ENCODE measurements around the gene TM4SF4.

- TF ChIP-seq, protein P1, sequence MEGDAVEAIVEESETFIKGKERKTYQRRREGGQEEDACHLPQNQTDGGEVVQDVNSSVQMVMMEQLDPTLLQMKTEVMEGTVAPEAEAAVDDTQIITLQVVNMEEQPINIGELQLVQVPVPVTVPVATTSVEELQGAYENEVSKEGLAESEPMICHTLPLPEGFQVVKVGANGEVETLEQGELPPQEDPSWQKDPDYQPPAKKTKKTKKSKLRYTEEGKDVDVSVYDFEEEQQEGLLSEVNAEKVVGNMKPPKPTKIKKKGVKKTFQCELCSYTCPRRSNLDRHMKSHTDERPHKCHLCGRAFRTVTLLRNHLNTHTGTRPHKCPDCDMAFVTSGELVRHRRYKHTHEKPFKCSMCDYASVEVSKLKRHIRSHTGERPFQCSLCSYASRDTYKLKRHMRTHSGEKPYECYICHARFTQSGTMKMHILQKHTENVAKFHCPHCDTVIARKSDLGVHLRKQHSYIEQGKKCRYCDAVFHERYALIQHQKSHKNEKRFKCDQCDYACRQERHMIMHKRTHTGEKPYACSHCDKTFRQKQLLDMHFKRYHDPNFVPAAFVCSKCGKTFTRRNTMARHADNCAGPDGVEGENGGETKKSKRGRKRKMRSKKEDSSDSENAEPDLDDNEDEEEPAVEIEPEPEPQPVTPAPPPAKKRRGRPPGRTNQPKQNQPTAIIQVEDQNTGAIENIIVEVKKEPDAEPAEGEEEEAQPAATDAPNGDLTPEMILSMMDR (IDR thresholded peaks at IDR 0.05), result no peak
- no peak for TF ChIP-seq POLR2A (IDR thresholded peaks at IDR 0.05)
Measured at GRCh38 chr3:149528340-149528650, 53.8 kb downstream of the TM4SF4 start.
